ENCODE results near the gene PHLPP2.

DNA sequence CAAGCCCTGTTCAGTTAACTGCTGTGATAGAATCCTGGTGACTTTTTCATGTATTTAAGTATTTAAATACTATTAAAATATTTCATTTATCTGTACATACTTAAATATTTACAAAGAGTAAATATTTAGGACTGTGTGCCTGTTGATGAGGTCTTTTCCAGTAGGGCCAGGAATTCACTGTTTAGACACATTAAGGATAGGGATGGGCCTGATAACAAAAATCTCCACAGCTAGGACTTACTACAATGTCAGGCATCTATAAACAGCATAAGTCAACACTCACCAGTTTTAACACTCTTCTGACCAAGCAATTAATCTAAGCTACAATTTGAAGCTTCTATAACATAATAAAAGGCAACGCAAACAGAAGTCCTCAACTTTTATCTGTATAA lies 50.9 kb downstream of the PHLPP2 start:
- TF ChIP-seq ZNF207 (IDR thresholded peaks at IDR 0.05; ENCODE audit: borderline replicate concordance) = no peak
- TF ChIP-seq, protein P1, sequence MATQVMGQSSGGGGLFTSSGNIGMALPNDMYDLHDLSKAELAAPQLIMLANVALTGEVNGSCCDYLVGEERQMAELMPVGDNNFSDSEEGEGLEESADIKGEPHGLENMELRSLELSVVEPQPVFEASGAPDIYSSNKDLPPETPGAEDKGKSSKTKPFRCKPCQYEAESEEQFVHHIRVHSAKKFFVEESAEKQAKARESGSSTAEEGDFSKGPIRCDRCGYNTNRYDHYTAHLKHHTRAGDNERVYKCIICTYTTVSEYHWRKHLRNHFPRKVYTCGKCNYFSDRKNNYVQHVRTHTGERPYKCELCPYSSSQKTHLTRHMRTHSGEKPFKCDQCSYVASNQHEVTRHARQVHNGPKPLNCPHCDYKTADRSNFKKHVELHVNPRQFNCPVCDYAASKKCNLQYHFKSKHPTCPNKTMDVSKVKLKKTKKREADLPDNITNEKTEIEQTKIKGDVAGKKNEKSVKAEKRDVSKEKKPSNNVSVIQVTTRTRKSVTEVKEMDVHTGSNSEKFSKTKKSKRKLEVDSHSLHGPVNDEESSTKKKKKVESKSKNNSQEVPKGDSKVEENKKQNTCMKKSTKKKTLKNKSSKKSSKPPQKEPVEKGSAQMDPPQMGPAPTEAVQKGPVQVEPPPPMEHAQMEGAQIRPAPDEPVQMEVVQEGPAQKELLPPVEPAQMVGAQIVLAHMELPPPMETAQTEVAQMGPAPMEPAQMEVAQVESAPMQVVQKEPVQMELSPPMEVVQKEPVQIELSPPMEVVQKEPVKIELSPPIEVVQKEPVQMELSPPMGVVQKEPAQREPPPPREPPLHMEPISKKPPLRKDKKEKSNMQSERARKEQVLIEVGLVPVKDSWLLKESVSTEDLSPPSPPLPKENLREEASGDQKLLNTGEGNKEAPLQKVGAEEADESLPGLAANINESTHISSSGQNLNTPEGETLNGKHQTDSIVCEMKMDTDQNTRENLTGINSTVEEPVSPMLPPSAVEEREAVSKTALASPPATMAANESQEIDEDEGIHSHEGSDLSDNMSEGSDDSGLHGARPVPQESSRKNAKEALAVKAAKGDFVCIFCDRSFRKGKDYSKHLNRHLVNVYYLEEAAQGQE (IDR thresholded peaks at IDR 0.05; ENCODE audit: low read depth, low read length) = no peak

All from GM12878 (cell line).